IPS DF 6.9 (cell line): ENCODE data around the gene CHCHD6.

Experiments
- DNase-seq: peaks from one replicate; pipeline ENCODE4 v3.0.0-alpha.2; 2013; ENCODE audit warnings: low read depth, low spot score
- H3K27ac ChIP-seq: one replicate; pipeline ENCODE4 v1.5.1; 2013; ENCODE audit warnings: low read length, control low read depth
- H3K27me3 ChIP-seq: 2 replicates; pipeline ENCODE4 v1.6.1; 2013; ENCODE audit warnings: mild to moderate bottlenecking, low read length; ENCODE audit not compliant: control insufficient read depth, insufficient read depth
- H3K36me3 ChIP-seq: 2 replicates; pipeline ENCODE4 v1.6.1; 2013; ENCODE audit warnings: low read length; ENCODE audit not compliant: control insufficient read depth, insufficient read depth
- H3K4me1 ChIP-seq: 2 replicates; pipeline ENCODE4 v1.6.1; 2013; ENCODE audit warnings: low read length; ENCODE audit not compliant: control insufficient read depth, insufficient read depth
- H3K4me3 ChIP-seq: 2 replicates; pipeline ENCODE4 v1.5.1; 2013; ENCODE audit warnings: mild to moderate bottlenecking, low read length
- H3K9me3 ChIP-seq: 2 replicates; pipeline ENCODE4 v1.6.1; 2013; ENCODE audit warnings: low read length, inconsistent platforms; ENCODE audit not compliant: control insufficient read depth, insufficient read depth
- WGBS: extraction: QIAGEN DNeasy Blood & Tissue Kit; methylation state at CpG from one replicate; pipeline ENCODE4 v1.1.7; 2013; ENCODE audit warnings: mixed read lengths, missing lambda C conversion rate; ENCODE audit not compliant: insufficient read length, insufficient coverage; 5-methylcytosine and 5-hydroxymethylcytosine counted together

The CHCHD6 gene

DNA sequence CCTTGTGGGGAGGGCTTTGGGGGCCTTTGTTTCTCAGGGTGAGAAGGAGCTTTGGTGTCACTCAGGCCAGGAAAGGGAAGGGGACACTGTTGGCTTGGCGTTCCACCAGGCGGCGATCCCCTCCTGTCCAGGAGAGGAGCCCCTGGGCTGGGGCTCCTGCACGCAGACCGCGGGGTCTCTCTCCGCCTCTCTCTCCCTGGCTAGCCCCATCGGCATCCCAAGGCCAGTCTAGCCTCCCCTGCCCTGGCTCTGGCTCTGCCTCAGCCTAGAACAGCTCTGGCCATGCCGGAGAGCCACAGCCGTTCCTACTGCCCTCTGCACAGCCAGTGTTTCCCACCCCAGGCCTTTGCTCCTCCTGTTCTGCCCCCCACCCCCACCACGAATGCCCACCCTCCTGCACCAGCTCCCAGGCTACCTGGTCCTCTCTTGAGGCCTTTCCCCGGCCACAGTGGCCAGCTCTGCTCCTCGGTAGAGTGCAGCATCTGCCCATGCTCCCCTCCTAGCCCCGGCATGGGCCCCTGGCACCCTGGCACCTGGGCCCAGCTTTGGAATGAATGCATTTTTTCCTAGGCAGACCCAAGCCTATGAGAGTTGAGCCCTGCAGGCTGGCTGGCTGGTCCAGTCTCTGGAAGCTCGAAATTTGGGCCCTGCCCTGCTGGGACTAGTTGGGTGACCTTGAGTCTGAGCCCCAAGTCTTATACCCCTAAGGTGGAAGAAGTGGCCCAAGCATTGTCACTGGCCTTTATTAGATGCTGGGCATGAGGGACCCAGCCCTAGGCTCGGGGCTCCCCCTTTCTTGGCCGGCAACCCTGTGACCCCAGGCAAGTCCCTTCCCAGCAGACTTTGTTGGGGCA is 281.3 kb downstream of the CHCHD6 start:
- DNase-seq, result no peak
- no peak overlapping the region for H3K27ac ChIP-seq
- H3K4me1 ChIP-seq, result peaks cover 1% of the 10 kb centered on the region
- no CpG with 5 or more reads among the region's 17 CpGs for WGBS
- H3K9me3 ChIP-seq, result no peaks in the 10 kb centered on the region
- no peak overlapping the region for H3K4me3 ChIP-seq
- no peaks in the 10 kb centered on the region for H3K27me3 ChIP-seq
- peaks cover 17% of the 10 kb centered on the region for H3K36me3 ChIP-seq

GRCh38 chr3:126986001-126986400 is 282.0 kb downstream of the CHCHD6 start:
- Histone ChIP-seq H3K4me1 (peaks cover 1% of the 10 kb centered on the region), H3K27ac (no peak overlapping the region), H3K27me3 (no peaks in the 10 kb centered on the region), H3K36me3 (peaks cover 21% of the 10 kb centered on the region), H3K4me3 (no peak overlapping the region), H3K9me3 (no peaks in the 10 kb centered on the region)
- no CpG with 5 or more reads among the region's 9 CpGs for WGBS
- DNase-seq, result no peak

DNA sequence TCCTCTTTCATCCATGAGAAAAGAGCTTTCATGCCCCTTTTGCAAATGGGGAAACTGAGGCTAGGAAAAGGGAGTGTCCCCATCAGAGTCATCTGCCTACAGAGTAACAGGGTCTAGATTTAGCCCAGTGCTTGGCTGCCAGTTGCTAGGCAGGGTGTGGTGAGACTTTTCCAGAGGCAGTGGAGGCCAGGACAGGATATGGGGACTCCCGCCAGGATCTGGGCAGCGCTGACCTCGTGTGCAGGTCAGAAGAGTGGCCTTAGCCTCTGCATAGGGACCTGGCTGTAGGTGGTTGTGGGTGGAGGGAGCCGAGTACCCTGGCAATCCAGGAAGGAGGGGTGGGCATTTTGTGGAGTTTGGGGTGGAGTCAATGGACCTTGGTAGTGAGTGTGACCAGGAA is 283.1 kb downstream of the CHCHD6 start:
- Histone ChIP-seq H3K4me1 (peaks cover 1% of the 10 kb centered on the region), H3K9me3 (no peaks in the 10 kb centered on the region), H3K27me3 (no peaks in the 10 kb centered on the region), H3K4me3 (no peak overlapping the region), H3K27ac (no peak overlapping the region), H3K36me3 (peaks cover 26% of the 10 kb centered on the region)
- WGBS, result no CpG with 5 or more reads among the region's 4 CpGs
- no peak for DNase-seq

DNA sequence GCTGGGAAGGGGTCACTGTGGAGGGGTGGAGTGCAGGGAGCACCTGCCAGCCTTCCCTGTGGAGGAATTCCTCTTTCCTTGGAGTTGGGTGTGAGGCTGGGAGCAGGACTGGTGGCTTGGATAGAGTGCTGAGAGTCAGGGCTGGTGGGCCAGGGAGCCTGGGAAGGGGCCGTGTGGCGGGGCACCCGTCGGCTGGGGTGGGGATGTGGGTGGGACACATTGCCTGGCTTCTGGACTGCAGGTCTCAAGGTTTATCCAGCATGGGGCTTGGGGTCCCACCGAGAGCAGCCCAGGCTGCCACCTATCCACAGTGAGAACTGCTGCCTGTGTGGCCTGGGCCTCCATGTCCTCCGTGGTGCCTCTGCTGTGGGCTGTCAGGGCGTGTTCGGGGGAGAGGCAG is 283.6 kb downstream of the CHCHD6 start:
- H3K4me1 ChIP-seq, result peaks cover 1% of the 10 kb centered on the region
- WGBS, result no CpG with 5 or more reads among the region's 8 CpGs
- DNase-seq, result no peak
- H3K36me3 ChIP-seq, result peaks cover 26% of the 10 kb centered on the region
- no peaks in the 10 kb centered on the region for H3K9me3 ChIP-seq
- no peak overlapping the region for H3K27ac ChIP-seq
- no peak overlapping the region for H3K4me3 ChIP-seq
- H3K27me3 ChIP-seq, result no peaks in the 10 kb centered on the region

DNA sequence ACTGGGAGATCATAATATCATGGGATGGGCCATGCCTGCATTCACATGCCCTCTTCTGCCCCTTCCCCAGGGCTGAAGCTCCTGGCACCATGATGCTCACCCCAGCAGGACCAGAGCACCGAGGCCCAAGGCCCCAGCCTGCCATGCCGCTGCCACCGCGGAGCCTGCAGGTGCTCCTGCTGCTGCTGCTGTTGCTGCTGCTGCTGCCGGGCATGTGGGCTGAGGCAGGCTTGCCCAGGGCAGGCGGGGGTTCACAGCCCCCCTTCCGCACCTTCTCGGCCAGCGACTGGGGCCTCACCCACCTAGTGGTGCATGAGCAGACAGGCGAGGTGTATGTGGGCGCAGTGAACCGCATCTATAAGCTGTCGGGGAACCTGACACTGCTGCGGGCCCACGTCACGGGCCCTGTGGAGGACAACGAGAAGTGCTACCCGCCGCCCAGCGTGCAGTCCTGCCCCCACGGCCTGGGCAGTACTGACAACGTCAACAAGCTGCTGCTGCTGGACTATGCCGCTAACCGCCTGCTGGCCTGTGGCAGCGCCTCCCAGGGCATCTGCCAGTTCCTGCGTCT is 284.5 kb downstream of the CHCHD6 start:
- H3K27ac ChIP-seq, result no peak overlapping the region
- H3K9me3 ChIP-seq, result no peaks in the 10 kb centered on the region
- peaks cover 1% of the 10 kb centered on the region for H3K4me1 ChIP-seq
- H3K4me3 ChIP-seq, result no peak overlapping the region
- DNase-seq, result no peak
- no CpG with 5 or more reads among the region's 26 CpGs for WGBS
- H3K27me3 ChIP-seq, result no peaks in the 10 kb centered on the region
- H3K36me3 ChIP-seq, result peaks cover 26% of the 10 kb centered on the region

DNA sequence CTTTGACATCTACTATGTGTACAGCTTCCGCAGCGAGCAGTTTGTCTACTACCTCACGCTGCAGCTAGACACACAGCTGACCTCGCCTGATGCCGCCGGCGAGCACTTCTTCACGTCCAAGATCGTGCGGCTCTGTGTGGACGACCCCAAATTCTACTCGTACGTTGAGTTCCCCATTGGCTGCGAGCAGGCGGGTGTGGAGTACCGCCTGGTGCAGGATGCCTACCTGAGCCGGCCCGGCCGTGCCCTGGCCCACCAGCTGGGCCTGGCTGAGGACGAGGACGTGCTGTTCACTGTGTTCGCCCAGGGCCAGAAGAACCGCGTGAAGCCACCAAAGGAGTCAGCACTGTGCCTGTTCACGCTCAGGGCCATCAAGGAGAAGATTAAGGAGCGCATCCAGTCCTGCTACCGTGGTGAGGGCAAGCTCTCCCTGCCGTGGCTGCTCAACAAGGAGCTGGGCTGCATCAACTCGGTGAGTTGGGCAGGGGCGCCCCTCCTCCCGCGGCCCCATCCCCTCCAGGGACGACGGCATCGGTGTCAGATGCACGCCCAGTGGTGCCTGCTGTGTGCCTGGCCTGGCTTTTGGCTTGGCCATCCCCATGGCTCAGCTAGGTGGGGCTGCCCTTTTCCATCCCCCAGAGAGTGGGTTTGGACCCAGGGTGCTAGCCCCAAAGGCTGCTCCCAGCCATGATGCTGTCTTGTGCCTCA is 285.4 kb downstream of the CHCHD6 start:
- DNase-seq, result no peak
- no CpG with 5 or more reads among the region's 36 CpGs for WGBS
- no peak overlapping the region for H3K4me3 ChIP-seq

DNA sequence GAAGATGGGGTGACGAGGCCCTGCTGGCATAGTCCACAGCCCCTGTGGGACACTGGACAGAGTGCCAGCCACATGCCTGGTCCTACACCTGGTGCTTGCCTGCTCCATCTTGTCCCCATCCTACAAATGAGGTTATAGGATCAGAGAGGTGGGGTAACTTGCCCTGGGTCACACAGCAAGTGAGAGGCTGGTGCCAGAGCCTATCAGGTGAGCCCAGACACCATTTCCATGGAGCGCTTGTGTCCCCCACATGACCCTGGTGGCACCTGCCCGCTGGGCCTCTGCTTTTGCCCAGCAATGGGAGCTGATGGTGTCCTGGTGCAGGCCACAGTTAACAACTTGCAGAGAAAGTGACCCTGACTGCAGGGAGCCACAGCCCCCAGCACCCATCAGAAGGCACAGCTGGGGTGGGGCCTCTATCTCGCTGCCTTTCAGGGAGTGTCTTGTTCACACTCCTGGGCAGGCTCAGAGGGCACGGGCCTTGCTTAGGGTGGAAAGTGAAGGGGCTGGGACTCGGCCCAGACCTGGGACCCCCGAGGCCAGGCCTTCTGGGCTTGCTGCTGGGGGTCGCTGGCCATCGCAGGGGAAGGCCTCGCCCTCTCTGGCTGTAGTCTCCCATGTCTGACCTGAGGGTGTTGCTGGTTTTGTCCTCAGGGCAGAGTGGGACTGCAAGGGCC is 286.1 kb downstream of the CHCHD6 start:
- Histone ChIP-seq H3K9me3 (no peaks in the 10 kb centered on the region), H3K27me3 (no peaks in the 10 kb centered on the region), H3K4me1 (no peaks in the 10 kb centered on the region; the same call in 1 of the 2 replicates), H3K36me3 (peaks cover 26% of the 10 kb centered on the region), H3K4me3 (no peak overlapping the region), H3K27ac (no peak overlapping the region)
- DNase-seq, result no peak
- no CpG with 5 or more reads among the region's 10 CpGs for whole genome bisulfite sequencing

More for the DNA sequence above, 285.4 kb downstream of the CHCHD6 start:
- H3K27me3 ChIP-seq, result no peaks in the 10 kb centered on the region
- no peak overlapping the region for H3K27ac ChIP-seq
- H3K36me3 ChIP-seq, result peaks cover 26% of the 10 kb centered on the region
- H3K9me3 ChIP-seq, result no peaks in the 10 kb centered on the region
- H3K4me1 ChIP-seq, result peaks cover 1% of the 10 kb centered on the region

- H3K4me3 ChIP-seq, result no peak overlapping the region
- no peak for DNase-seq
- H3K27me3 ChIP-seq, result no peaks in the 10 kb centered on the region
- H3K36me3 ChIP-seq, result peaks cover 26% of the 10 kb centered on the region
- H3K9me3 ChIP-seq, result no peaks in the 10 kb centered on the region
- H3K4me1 ChIP-seq, result no peaks in the 10 kb centered on the region; the same call in 1 of the 2 replicates
- no peak overlapping the region for H3K27ac ChIP-seq
- WGBS, result no CpG with 5 or more reads among the region's 5 CpGs
Measured at GRCh38 chr3:126990890-126991289, 286.9 kb downstream of the CHCHD6 start.

GRCh38 chr3:126991366-126992200 is 287.5 kb downstream of the CHCHD6 start:
- peaks cover 26% of the 10 kb centered on the region for H3K36me3 ChIP-seq
- H3K4me1 ChIP-seq, result no peaks in the 10 kb centered on the region; the same call in 1 of the 2 replicates
- no CpG with 5 or more reads among the region's 24 CpGs for WGBS
- H3K9me3 ChIP-seq, result no peaks in the 10 kb centered on the region
- H3K27me3 ChIP-seq, result no peaks in the 10 kb centered on the region
- DNase-seq, result no peak
- no peak overlapping the region for H3K27ac ChIP-seq
- H3K4me3 ChIP-seq, result no peak overlapping the region
